Measurements from ENCODE around the gene CTNNA3. TPM values are rescaled to one million over a fixed set of nuclear protein-coding genes. Genes with fewer than 3 reads are reported as not detected.

The CTNNA3 gene
- total RNA-seq, 1 donor from 2014 or later, result 0.92 TPM

DNA sequence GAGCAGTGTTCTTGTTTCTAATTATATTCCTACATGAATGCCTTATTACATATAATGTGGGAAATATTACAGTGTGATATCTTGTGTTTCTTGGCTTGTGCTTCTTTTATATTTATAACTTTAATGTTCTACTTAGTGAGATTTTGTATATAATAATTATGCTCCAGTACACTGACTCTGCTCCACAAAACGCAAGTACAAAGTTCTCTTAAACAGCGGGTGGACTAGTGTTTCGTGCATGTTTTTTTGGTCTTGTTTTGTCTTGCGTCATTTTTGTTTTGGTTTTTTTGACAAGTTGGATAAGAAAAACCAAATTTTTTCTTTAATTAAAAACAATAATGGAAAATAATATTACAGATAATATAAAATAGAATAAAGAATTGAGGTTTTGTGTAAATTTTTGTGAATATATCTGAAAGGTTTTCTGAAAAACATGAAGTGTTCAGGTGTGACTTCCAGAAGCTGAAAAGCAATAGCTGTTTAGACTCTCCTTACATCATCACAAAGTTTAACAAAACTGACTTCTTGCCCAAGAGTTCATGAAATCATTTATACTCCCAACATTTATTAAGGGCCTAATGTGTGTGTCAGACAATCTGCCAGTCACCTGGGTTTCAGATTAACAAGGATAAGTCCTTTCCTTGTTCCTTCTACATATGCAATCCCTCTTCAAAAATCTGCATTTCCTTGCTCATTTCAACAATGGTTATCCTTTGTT, 438.4 kb downstream of the CTNNA3 start:
- TF ChIP-seq, protein P1, sequence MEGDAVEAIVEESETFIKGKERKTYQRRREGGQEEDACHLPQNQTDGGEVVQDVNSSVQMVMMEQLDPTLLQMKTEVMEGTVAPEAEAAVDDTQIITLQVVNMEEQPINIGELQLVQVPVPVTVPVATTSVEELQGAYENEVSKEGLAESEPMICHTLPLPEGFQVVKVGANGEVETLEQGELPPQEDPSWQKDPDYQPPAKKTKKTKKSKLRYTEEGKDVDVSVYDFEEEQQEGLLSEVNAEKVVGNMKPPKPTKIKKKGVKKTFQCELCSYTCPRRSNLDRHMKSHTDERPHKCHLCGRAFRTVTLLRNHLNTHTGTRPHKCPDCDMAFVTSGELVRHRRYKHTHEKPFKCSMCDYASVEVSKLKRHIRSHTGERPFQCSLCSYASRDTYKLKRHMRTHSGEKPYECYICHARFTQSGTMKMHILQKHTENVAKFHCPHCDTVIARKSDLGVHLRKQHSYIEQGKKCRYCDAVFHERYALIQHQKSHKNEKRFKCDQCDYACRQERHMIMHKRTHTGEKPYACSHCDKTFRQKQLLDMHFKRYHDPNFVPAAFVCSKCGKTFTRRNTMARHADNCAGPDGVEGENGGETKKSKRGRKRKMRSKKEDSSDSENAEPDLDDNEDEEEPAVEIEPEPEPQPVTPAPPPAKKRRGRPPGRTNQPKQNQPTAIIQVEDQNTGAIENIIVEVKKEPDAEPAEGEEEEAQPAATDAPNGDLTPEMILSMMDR (IDR thresholded peaks at IDR 0.05), result no peak
- Mint-ChIP-seq H3K36me3 (ENCODE audit: low read depth) (no peaks in the 10 kb centered on the region), H3K27ac (ENCODE audit: unreplicated experiment) (no peak overlapping the region), H3K9me3 (ENCODE audit: low read depth) (no peaks in the 10 kb centered on the region), H3K27me3 (ENCODE audit: low read depth) (peaks cover 1% of the 10 kb centered on the region), H3K4me1 (ENCODE audit: low read depth) (peaks cover 3% of the 10 kb centered on the region), H3K4me3 (ENCODE audit: unreplicated experiment) (no peak overlapping the region)
- DNase-seq (ENCODE audit: low spot score), result no peak

- H3K27ac Mint-ChIP-seq (ENCODE audit: unreplicated experiment), result no peak overlapping the region
Observed at GRCh38 chr10:67257018-67257417, 439.0 kb downstream of the CTNNA3 start.

GRCh38 chr10:67250686-67251085, 445.3 kb downstream of the CTNNA3 start:
- no peak for DNase-seq (ENCODE audit: low spot score)
- TF ChIP-seq, protein P1 (IDR thresholded peaks at IDR 0.05), result no peak
- H3K27ac Mint-ChIP-seq (ENCODE audit: unreplicated experiment), result no peak overlapping the region
- peaks cover 3% of the 10 kb centered on the region for H3K9me3 Mint-ChIP-seq (ENCODE audit: low read depth)
- no peak overlapping the region for H3K4me3 Mint-ChIP-seq (ENCODE audit: unreplicated experiment)
- H3K4me1 Mint-ChIP-seq (ENCODE audit: low read depth), result no peaks in the 10 kb centered on the region
- H3K36me3 Mint-ChIP-seq (ENCODE audit: low read depth), result no peaks in the 10 kb centered on the region
- H3K27me3 Mint-ChIP-seq (ENCODE audit: low read depth), result peaks cover 3% of the 10 kb centered on the region

More at GRCh38 chr10:67257018-67257417, 439.0 kb downstream of the CTNNA3 start:
- TF ChIP-seq, protein P1 (IDR thresholded peaks at IDR 0.05), result no peak
- Mint-ChIP-seq H3K36me3 (ENCODE audit: low read depth) (no peaks in the 10 kb centered on the region), H3K27me3 (ENCODE audit: low read depth) (no peaks in the 10 kb centered on the region), H3K4me3 (ENCODE audit: unreplicated experiment) (no peak overlapping the region), H3K9me3 (ENCODE audit: low read depth) (no peaks in the 10 kb centered on the region), H3K4me1 (ENCODE audit: low read depth) (peaks cover 3% of the 10 kb centered on the region)
- no peak for DNase-seq (ENCODE audit: low spot score)

DNA sequence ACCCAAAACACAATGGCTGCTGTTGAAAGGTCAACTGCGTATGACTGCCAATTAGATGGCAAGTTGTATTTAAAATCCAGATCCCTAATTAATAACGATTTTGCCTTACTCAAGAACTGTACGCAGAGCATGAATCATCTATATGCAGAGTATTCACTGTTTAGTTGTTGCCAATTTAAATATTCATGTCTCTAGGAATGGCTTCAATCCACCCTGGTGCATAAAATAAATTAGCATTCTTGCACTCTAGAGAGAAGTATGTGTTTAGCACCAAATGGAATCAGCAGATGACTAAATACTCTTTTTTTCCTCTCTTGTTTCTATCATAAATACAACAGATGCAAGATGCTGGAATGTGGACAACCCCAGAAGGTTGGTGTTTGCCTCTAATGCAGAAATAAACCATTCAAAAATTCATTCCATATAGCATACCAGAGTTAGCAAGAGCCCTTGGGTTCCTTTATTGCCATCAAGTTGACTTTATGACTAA, 449.9 kb downstream of the CTNNA3 start:
- Mint-ChIP-seq H3K27ac (ENCODE audit: unreplicated experiment) (no peak overlapping the region), H3K9me3 (ENCODE audit: low read depth) (peaks cover 3% of the 10 kb centered on the region), H3K27me3 (ENCODE audit: low read depth) (peaks cover 3% of the 10 kb centered on the region), H3K4me1 (ENCODE audit: low read depth) (no peaks in the 10 kb centered on the region), H3K4me3 (ENCODE audit: unreplicated experiment) (no peak overlapping the region), H3K36me3 (ENCODE audit: low read depth) (no peaks in the 10 kb centered on the region)
- DNase-seq (ENCODE audit: low spot score), result no peak
- TF ChIP-seq, protein P1 (IDR thresholded peaks at IDR 0.05), result no peak

DNA sequence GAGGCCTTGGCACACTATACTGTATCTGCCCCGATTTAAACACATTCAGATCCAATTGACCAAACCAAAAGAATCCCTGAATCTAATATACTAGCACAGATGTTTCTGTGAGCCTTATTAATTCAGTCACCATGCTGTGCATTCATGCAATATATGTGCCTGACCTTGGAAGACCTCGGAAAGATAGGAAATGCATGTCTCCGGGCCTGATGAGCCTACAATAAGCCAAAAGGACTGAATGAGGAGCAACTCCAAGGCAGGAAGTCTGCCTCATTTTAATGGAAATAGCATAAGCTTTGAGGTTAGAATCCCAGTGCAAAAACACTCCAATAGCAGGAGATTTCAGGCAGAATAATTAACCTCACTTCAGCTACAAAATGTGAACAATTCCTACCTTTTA, 453.5 kb downstream of the CTNNA3 start:
- Mint-ChIP-seq H3K4me3 (ENCODE audit: unreplicated experiment) (no peak overlapping the region), H3K27me3 (ENCODE audit: low read depth) (peaks cover 3% of the 10 kb centered on the region), H3K27ac (ENCODE audit: unreplicated experiment) (no peak overlapping the region), H3K4me1 (ENCODE audit: low read depth) (no peaks in the 10 kb centered on the region), H3K9me3 (ENCODE audit: low read depth) (no peaks in the 10 kb centered on the region), H3K36me3 (ENCODE audit: low read depth) (no peaks in the 10 kb centered on the region)
- TF ChIP-seq, protein P1 (IDR thresholded peaks at IDR 0.05), result no peak
- no peak for DNase-seq (ENCODE audit: low spot score)
